H9 (cell line): ENCODE results near the gene CDK14. TPM values are rescaled to one million over a fixed set of nuclear protein-coding genes. Genes with fewer than 3 reads are reported as not detected.

Experiments
- DNase-seq: peaks from one replicate; pipeline ENCODE4 v3.0.0-alpha.2; 2017
- H2AFZ ChIP-seq: one replicate; pipeline ENCODE4 v1.6.1; 2013; ENCODE audit warnings: mild to moderate bottlenecking, low read length, control low read depth, moderate library complexity
- H2AK5ac ChIP-seq: 2 replicates; pipeline ENCODE4 v1.6.1; 2013; ENCODE audit warnings: low read length, control low read depth, mixed read lengths; ENCODE audit not compliant: insufficient read length
- H2BK120ac ChIP-seq: one replicate; pipeline ENCODE4 v1.6.1; 2013; ENCODE audit warnings: low read depth, mild to moderate bottlenecking, low read length, control low read depth, inconsistent platforms; ENCODE audit not compliant: poor library complexity, severe bottlenecking
- H2BK12ac ChIP-seq: 2 replicates; pipeline ENCODE4 v1.6.1; 2013; ENCODE audit warnings: low read length, control low read depth, mixed read lengths, low read depth; ENCODE audit not compliant: insufficient read length
- H2BK15ac ChIP-seq: 2 replicates; pipeline ENCODE4 v1.6.1; 2013; ENCODE audit warnings: low read depth, low read length, control low read depth
- H2BK20ac ChIP-seq: one replicate; pipeline ENCODE4 v1.6.1; 2013; ENCODE audit warnings: low read depth, mild to moderate bottlenecking, low read length, control low read depth, inconsistent platforms; ENCODE audit not compliant: poor library complexity, severe bottlenecking
- H2BK5ac ChIP-seq: 2 replicates; pipeline ENCODE4 v1.6.1; 2013; ENCODE audit warnings: low read length, control low read depth, mixed read lengths; ENCODE audit not compliant: insufficient read length
- H3K14ac ChIP-seq: 2 replicates; pipeline ENCODE4 v1.6.1; 2013; ENCODE audit warnings: low read length, control low read depth; ENCODE audit not compliant: insufficient read depth
- H3K18ac ChIP-seq: 2 replicates; pipeline ENCODE4 v1.6.1; 2013; ENCODE audit warnings: low read depth, mild to moderate bottlenecking, mixed read lengths, low read length, control low read depth; ENCODE audit not compliant: insufficient read length
- H3K23ac ChIP-seq: 2 replicates; pipeline ENCODE4 v1.6.1; 2013; ENCODE audit warnings: low read length, control low read depth, mixed read lengths, low read depth; ENCODE audit not compliant: insufficient read length
- H3K23me2 ChIP-seq: 2 replicates; pipeline ENCODE4 v1.6.1; 2013; ENCODE audit warnings: low read depth, mild to moderate bottlenecking, mixed read lengths, low read length, control low read depth; ENCODE audit not compliant: insufficient read length, poor library complexity, severe bottlenecking
- H3K27ac ChIP-seq: 2 replicates; pipeline ENCODE4 v1.5.1; 2013; ENCODE audit warnings: low read length, control low read depth, mixed read lengths, low read depth; ENCODE audit not compliant: insufficient read length
- H3K27me3 ChIP-seq: 2 replicates; pipeline ENCODE4 v1.6.1; 2013; ENCODE audit warnings: low read length, control low read depth, inconsistent platforms; ENCODE audit not compliant: insufficient read depth
- H3K4ac ChIP-seq: 2 replicates; pipeline ENCODE4 v1.6.1; 2013; ENCODE audit warnings: low read depth, mild to moderate bottlenecking, control low read depth, inconsistent platforms, low read length, moderate library complexity
- H3K4me1 ChIP-seq: 2 replicates; pipeline ENCODE4 v1.6.1; 2013; ENCODE audit warnings: low read length, control low read depth, inconsistent platforms; ENCODE audit not compliant: insufficient read depth
- H3K4me2 ChIP-seq: 2 replicates; pipeline ENCODE4 v1.6.1; 2013; ENCODE audit warnings: low read length, control low read depth, mixed read lengths; ENCODE audit not compliant: insufficient read length, insufficient read depth
- H3K56ac ChIP-seq: 2 replicates; pipeline ENCODE4 v1.6.1; 2013; ENCODE audit warnings: low read depth, mild to moderate bottlenecking, mixed read lengths, low read length, control low read depth; ENCODE audit not compliant: insufficient read length
- H3K79me1 ChIP-seq: 2 replicates; pipeline ENCODE4 v1.6.1; 2013; ENCODE audit warnings: low read depth, mild to moderate bottlenecking, moderate library complexity, low read length, control low read depth, inconsistent platforms; ENCODE audit not compliant: insufficient read depth, poor library complexity, severe bottlenecking
- H3K79me2 ChIP-seq: 2 replicates; pipeline ENCODE4 v1.6.1; 2013; ENCODE audit warnings: low read length, control low read depth, inconsistent platforms; ENCODE audit not compliant: insufficient read depth
- H3K9ac ChIP-seq: 2 replicates; pipeline ENCODE4 v1.6.1; 2013; ENCODE audit warnings: low read length, control low read depth, mixed read lengths; ENCODE audit not compliant: insufficient read length; ENCODE audit errors: extremely low read depth
- H3K9me3 ChIP-seq: one replicate; pipeline ENCODE4 v1.6.1; 2013; ENCODE audit warnings: low read depth, low read length, inconsistent platforms; ENCODE audit not compliant: control insufficient read depth
- H3T11ph ChIP-seq: one replicate; pipeline ENCODE4 v1.6.1; 2013; ENCODE audit warnings: mild to moderate bottlenecking, low read length, control low read depth, inconsistent platforms
- H4K20me1 ChIP-seq: one replicate; pipeline ENCODE4 v1.6.1; 2013; ENCODE audit not compliant: control insufficient read depth, insufficient read length, insufficient read depth
- H4K5ac ChIP-seq: 2 replicates; pipeline ENCODE4 v1.6.1; 2013; ENCODE audit warnings: low read depth, mild to moderate bottlenecking, mixed read lengths, low read length, control low read depth; ENCODE audit not compliant: insufficient read length
- H4K8ac ChIP-seq: replicated peaks from 2 replicates; pipeline ENCODE4 v1.6.1; 2013; ENCODE audit warnings: low read length, control low read depth, mixed read lengths, low read depth; ENCODE audit not compliant: insufficient read length
- H4K91ac ChIP-seq: 2 replicates; pipeline ENCODE4 v1.6.1; 2013; ENCODE audit warnings: low read depth, mild to moderate bottlenecking, moderate library complexity, mixed read lengths, low read length, control low read depth; ENCODE audit not compliant: insufficient read length
- H3K27ac Mint-ChIP-seq, 3 experiments: 2 replicates in 2 of 3; 3 replicates in 1 of 3; pipeline ENCODE4 v1.8.0; 2020 to 2021; ENCODE audit warnings: mixed read lengths in 3 of 3, mild to moderate bottlenecking in 1 of 3, moderate library complexity in 1 of 3
- H3K27me3 Mint-ChIP-seq: 2 replicates; pipeline ENCODE4 v1.8.0; 2021; ENCODE audit warnings: low read depth, mild to moderate bottlenecking, moderate library complexity, mixed read lengths
- H3K36me3 Mint-ChIP-seq, 3 experiments: 2 replicates in 2 of 3; 3 replicates in 1 of 3; pipeline ENCODE4 v1.8.0; 2020 to 2021; ENCODE audit warnings: low read depth in 3 of 3, mixed read lengths in 3 of 3; ENCODE audit not compliant: insufficient read depth in 1 of 3
- H3K4me1 Mint-ChIP-seq, 2 experiments: 2 replicates each; pipeline ENCODE4 v1.8.0; 2020; ENCODE audit warnings: mixed read lengths in 2 of 2
- H3K4me3 Mint-ChIP-seq, 2 experiments: 2 replicates in 1 of 2; 3 replicates in 1 of 2; pipeline ENCODE4 v1.8.0; 2020 to 2021; ENCODE audit warnings: mild to moderate bottlenecking in 2 of 2, mixed read lengths in 2 of 2, moderate library complexity in 1 of 2
- H3K9me3 Mint-ChIP-seq, 2 experiments: 2 replicates in 1 of 2; 3 replicates in 1 of 2; pipeline ENCODE4 v1.8.0; 2020; ENCODE audit warnings: mild to moderate bottlenecking in 2 of 2, mixed read lengths in 2 of 2, moderate library complexity in 1 of 2
- WGBS: extraction: QIAGEN DNeasy Blood & Tissue Kit; methylation state at CpG from one replicate; pipeline ENCODE4 v1.1.7; 2013; ENCODE audit warnings: missing lambda C conversion rate, low lambda C conversion rate, mixed read lengths; ENCODE audit not compliant: insufficient read length; ENCODE audit errors: extremely low coverage; 5-methylcytosine and 5-hydroxymethylcytosine counted together
- total RNA-seq: library from RNA; stranded (reverse); gene quantifications from 2 replicates; pipeline ENCODE4 v1.2.1, GENCODE V29; 2021
- TF ChIP-seq, protein P1 (sequence below): fragments of 200-600 bp; sonication (generic); conservative IDR thresholded peaks from 3 replicates; pipeline ENCODE4 v1.8.0; 2021; ENCODE audit warnings: antibody characterized with exemption, mild to moderate bottlenecking

CDK14 gene
- total RNA-seq, 1 experiment from 2014 or later: 23.9 TPM

DNA sequence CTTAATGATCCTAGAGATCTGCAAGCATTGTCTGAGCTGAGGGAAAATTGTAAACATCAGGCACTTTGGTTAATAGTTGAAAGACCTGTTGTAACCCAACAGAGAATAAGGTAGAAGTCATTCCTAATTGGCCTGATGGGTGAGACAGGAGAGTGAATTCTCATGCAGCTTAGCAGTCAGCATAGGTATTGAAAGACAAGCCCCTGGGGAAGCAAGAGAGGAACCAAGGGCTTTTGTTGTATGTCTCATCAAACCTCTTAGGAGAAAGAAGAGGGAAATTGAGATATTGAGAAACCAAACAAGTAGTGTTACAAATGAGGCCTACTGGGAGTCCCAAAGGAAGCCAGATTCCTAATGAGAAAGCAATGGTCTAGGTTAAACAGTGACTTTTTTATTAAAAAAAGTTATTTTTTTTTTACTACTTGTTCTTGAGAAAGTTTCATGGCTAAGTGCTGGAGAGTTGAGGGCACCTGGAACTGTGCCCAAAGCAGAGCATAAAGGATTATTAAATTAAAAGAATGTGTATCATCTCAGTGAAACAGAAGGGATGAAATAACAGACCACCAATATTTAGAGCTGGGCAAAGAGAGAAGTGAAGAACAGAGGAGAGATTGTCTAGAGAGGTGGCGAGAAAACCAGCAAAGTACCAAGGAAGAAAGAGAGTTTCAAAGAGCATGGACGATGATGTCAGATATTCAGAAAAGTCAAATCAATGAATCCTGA is 168.9 kb downstream of the CDK14 start:
- Histone ChIP-seq H3K56ac (no peak overlapping the region), H3K4ac (no peak overlapping the region), H4K8ac (no peak overlapping the region), H3K23ac (no peak overlapping the region), H2AFZ (no peak overlapping the region), H3K9ac (no peak overlapping the region), H2BK120ac (no peak overlapping the region), H3K27me3 (no peaks in the 10 kb centered on the region), H3K4me1 (peaks cover 3% of the 10 kb centered on the region; the same call in 1 of the 2 replicates), H3K18ac (no peak overlapping the region), H3K79me1 (no peaks in the 10 kb centered on the region), H3K4me2 (no peak overlapping the region), H3K79me2 (no peaks in the 10 kb centered on the region), H3K23me2 (no peaks in the 10 kb centered on the region), H2BK15ac (no peak overlapping the region), H4K5ac (no peak overlapping the region), H2BK5ac (no peak overlapping the region), H3T11ph (no peak overlapping the region), H4K20me1 (no peaks in the 10 kb centered on the region), H3K9me3 (no peaks in the 10 kb centered on the region), H2AK5ac (no peak overlapping the region), H3K14ac (no peak overlapping the region), H2BK12ac (no peak overlapping the region), H4K91ac (no peak overlapping the region), H3K27ac (no peak overlapping the region), H2BK20ac (no peak overlapping the region)
- Mint-ChIP-seq H3K27ac (peak overlapping the region in 2 of 3 experiments; percentile 19 to 85; a peak in 4 of 7 replicates), H3K27me3 (no peaks in the 10 kb centered on the region), H3K4me3 (no peak overlapping the region), H3K9me3 (no peaks in the 10 kb centered on the region), H3K4me1 (peaks cover 25 to 34% of the 10 kb centered on the region in 2 experiments), H3K36me3 (no peaks in the 10 kb centered on the region)
- TF ChIP-seq, protein P1, sequence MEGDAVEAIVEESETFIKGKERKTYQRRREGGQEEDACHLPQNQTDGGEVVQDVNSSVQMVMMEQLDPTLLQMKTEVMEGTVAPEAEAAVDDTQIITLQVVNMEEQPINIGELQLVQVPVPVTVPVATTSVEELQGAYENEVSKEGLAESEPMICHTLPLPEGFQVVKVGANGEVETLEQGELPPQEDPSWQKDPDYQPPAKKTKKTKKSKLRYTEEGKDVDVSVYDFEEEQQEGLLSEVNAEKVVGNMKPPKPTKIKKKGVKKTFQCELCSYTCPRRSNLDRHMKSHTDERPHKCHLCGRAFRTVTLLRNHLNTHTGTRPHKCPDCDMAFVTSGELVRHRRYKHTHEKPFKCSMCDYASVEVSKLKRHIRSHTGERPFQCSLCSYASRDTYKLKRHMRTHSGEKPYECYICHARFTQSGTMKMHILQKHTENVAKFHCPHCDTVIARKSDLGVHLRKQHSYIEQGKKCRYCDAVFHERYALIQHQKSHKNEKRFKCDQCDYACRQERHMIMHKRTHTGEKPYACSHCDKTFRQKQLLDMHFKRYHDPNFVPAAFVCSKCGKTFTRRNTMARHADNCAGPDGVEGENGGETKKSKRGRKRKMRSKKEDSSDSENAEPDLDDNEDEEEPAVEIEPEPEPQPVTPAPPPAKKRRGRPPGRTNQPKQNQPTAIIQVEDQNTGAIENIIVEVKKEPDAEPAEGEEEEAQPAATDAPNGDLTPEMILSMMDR: no peak
- DNase-seq: no peak
- no CpG with 5 or more reads among the region's 2 CpGs for WGBS
